ENCODE data around the gene ZNF565.

DNA sequence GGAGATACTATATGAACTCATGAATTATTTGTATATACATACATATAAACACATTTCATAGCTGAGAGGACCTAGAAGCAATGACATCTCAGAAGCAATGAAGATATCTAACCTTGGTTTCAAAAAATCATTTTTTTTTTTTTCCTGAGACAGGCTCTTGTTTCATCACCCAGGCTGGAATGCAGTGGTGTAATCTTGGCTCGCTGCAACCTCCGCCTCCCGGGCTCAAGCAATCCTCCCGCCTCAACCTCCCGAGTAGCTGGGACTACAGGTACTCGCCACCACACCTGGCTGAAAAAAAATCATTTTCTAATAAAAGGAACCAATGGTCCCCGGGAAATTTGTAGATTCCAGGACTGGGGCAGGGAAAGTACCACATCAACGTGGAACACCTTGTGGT lies 4.0 kb downstream of the ZNF565 start:
- TF ChIP-seq POLR2AphosphoS5 (IDR thresholded peaks at IDR 0.05; ENCODE audit: low read depth, low read length) (no peak), POLR2A (IDR thresholded peaks at IDR 0.05; ENCODE audit: low read depth, low read length) (no peak), TAF1 (IDR thresholded peaks at IDR 0.05; ENCODE audit: low read depth, low read length) (no peak)

Data from GM12891 (cell line).